IMR-90 (cell line): Measurements from ENCODE around the gene COL6A5. TPM values are rescaled to one million over a fixed set of nuclear protein-coding genes. Genes with fewer than 3 reads are reported as not detected.

Source experiments
- ATAC-seq: fragments of 200-7000 bp; cut with Tn5 transposase; 2 replicates; pipeline ENCODE4 v1.9.1; 2020; ENCODE audit warnings: low read depth, mild to moderate bottlenecking, moderate library complexity
- BruUV-seq: library from RNA; stranded (reverse); fragments of 400-500 nt; replicated peaks from 2 replicates; lab custom pipeline; 2021; lab: Mats Ljungman, UMichigan
- CTCF ChIA-PET: fragments of 300-600 bp; formaldehyde crosslinking; extraction: SDS; loops from one replicate; lab custom pipeline; 2021; ENCODE audit warnings: antibody characterized with exemption; lab: Yijun Ruan, JAX
- POLR2A ChIA-PET: fragments of 300-600 bp; sonication (Branson Sonifier 250); formaldehyde crosslinking; loops from one replicate; lab custom pipeline; 2022; ENCODE audit warnings: antibody characterized with exemption; ENCODE audit not compliant: unreplicated experiment; lab: Charles Lee
- DNase-seq: peaks from one replicate; pipeline ENCODE4 v3.0.0; 2013
- H2AFZ ChIP-seq: replicated peaks from 2 replicates; pipeline ENCODE3; 2013; ENCODE audit warnings: low read length, mild to moderate bottlenecking; ENCODE audit not compliant: poor library complexity
- H2AK5ac ChIP-seq: 2 replicates; pipeline ENCODE4 v1.6.1; 2013; ENCODE audit warnings: low read depth, low read length, inconsistent platforms
- H2AK9ac ChIP-seq: replicated peaks from 2 replicates; pipeline ENCODE3; 2013; ENCODE audit warnings: mild to moderate bottlenecking, low read depth, low read length, moderate library complexity; ENCODE audit not compliant: poor library complexity
- H2BK120ac ChIP-seq: 2 replicates; pipeline ENCODE4 v1.6.1; 2013; ENCODE audit warnings: low read depth, low read length, inconsistent platforms
- H2BK15ac ChIP-seq: 3 replicates; pipeline ENCODE4 v1.6.1; 2013; ENCODE audit warnings: low read depth, low read length, inconsistent platforms
- H2BK20ac ChIP-seq: 2 replicates; pipeline ENCODE4 v1.6.1; 2013; ENCODE audit warnings: low read depth, mild to moderate bottlenecking, inconsistent platforms, low read length, moderate library complexity
- H2BK5ac ChIP-seq: 2 replicates; pipeline ENCODE4 v1.6.1; 2013; ENCODE audit warnings: mild to moderate bottlenecking, low read depth, low read length, inconsistent platforms; ENCODE audit not compliant: poor library complexity, severe bottlenecking
- H3K14ac ChIP-seq: replicated peaks from 2 replicates; pipeline ENCODE4 v1.6.1; 2013; ENCODE audit warnings: low read depth, low read length, inconsistent platforms
- H3K18ac ChIP-seq: 2 replicates; pipeline ENCODE4 v1.6.1; 2013; ENCODE audit warnings: low read depth, low read length, control low read depth
- H3K23ac ChIP-seq: 2 replicates; pipeline ENCODE4 v1.6.1; 2013; ENCODE audit warnings: low read depth, low read length, inconsistent platforms
- H3K27ac ChIP-seq: 2 replicates; pipeline ENCODE4 v1.5.1; 2013; ENCODE audit warnings: mild to moderate bottlenecking, control low read depth, low read length; ENCODE audit not compliant: insufficient read depth
- H3K27me3 ChIP-seq: 2 replicates; pipeline ENCODE4 v1.6.1; 2013; ENCODE audit warnings: low read length; ENCODE audit not compliant: control insufficient read depth, insufficient read depth
- H3K36me3 ChIP-seq: 2 replicates; pipeline ENCODE4 v1.6.1; 2013; ENCODE audit warnings: low read length, mixed read lengths; ENCODE audit not compliant: control insufficient read depth, insufficient read depth
- H3K4ac ChIP-seq: 2 replicates; pipeline ENCODE4 v1.6.1; 2013; ENCODE audit warnings: low read depth, low read length, inconsistent platforms
- H3K4me1 ChIP-seq: 2 replicates; pipeline ENCODE4 v1.6.1; 2013; ENCODE audit warnings: low read length, mixed read lengths; ENCODE audit not compliant: control insufficient read depth, insufficient read depth
- H3K4me2 ChIP-seq: 2 replicates; pipeline ENCODE4 v1.6.1; 2013; ENCODE audit warnings: low read depth, mild to moderate bottlenecking, control low read depth, low read length, moderate library complexity
- H3K4me3 ChIP-seq: 2 replicates; pipeline ENCODE4 v1.5.1; 2013; ENCODE audit warnings: low read depth, mild to moderate bottlenecking, control low read depth, low read length, moderate library complexity; ENCODE audit not compliant: insufficient read depth
- H3K56ac ChIP-seq: 2 replicates; pipeline ENCODE4 v1.6.1; 2013; ENCODE audit warnings: low read length, inconsistent platforms; ENCODE audit not compliant: insufficient read depth; ENCODE audit errors: extremely low read depth
- H3K79me1 ChIP-seq, 2 experiments: 2 replicates each; pipeline ENCODE4 v1.6.1; 2013; ENCODE audit warnings: low read length in 2 of 2, inconsistent platforms in 1 of 2, low read depth in 1 of 2
- H3K9ac ChIP-seq: 2 replicates; pipeline ENCODE4 v1.6.1; 2013; ENCODE audit warnings: low read depth, low read length, control low read depth
- H3K9me1 ChIP-seq: 2 replicates; pipeline ENCODE4 v1.6.1; 2013; ENCODE audit warnings: low read length, inconsistent platforms; ENCODE audit not compliant: insufficient read depth
- H3K9me3 ChIP-seq: 2 replicates; pipeline ENCODE4 v1.6.1; 2013; ENCODE audit warnings: low read length; ENCODE audit not compliant: control insufficient read depth, insufficient read depth
- H4K20me1 ChIP-seq: 2 replicates; pipeline ENCODE4 v1.6.1; 2013; ENCODE audit warnings: low read length, inconsistent platforms; ENCODE audit not compliant: insufficient read depth
- H4K5ac ChIP-seq: 2 replicates; pipeline ENCODE4 v1.6.1; 2013; ENCODE audit warnings: mild to moderate bottlenecking, low read depth, low read length, control low read depth
- H4K8ac ChIP-seq, 2 experiments: 2 replicates each; pipeline ENCODE4 v1.6.1; 2013; ENCODE audit warnings: low read depth in 2 of 2, low read length in 2 of 2, control low read depth in 1 of 2, inconsistent platforms in 1 of 2
- H4K91ac ChIP-seq: 2 replicates; pipeline ENCODE4 v1.6.1; 2013; ENCODE audit warnings: low read depth, low read length, inconsistent platforms; ENCODE audit not compliant: insufficient read depth
- BHLHE40 ChIP-seq: fragments of 150-350 bp; IDR thresholded peaks from 2 replicates; pipeline ENCODE4 v1.6.1; 2016; ENCODE audit warnings: mild to moderate bottlenecking, low read depth, low read length
- CEBPB ChIP-seq: IDR thresholded peaks from 2 replicates; pipeline ENCODE4 v1.6.1; 2012; ENCODE audit warnings: low read depth, low read length, improper control_type of control experiment
- CHD1 ChIP-seq: IDR thresholded peaks from 2 replicates; pipeline ENCODE4 v1.6.1; 2012; ENCODE audit warnings: low read depth, low read length, improper control_type of control experiment
- CTCF ChIP-seq: conservative IDR thresholded peaks from 2 replicates; pipeline ENCODE4 v1.5.1; 2012; ENCODE audit warnings: mild to moderate bottlenecking, low read depth, low read length, improper control_type of control experiment
- ELK1 ChIP-seq: fragments of 150-350 bp; IDR thresholded peaks from 2 replicates; pipeline ENCODE4 v1.6.1; 2016; ENCODE audit warnings: low read depth, mild to moderate bottlenecking, low read length, moderate library complexity, borderline replicate concordance
- FOS ChIP-seq: fragments of 150-350 bp; IDR thresholded peaks from 2 replicates; pipeline ENCODE4 v1.6.1; 2016; ENCODE audit warnings: low read depth, low read length
- MAFK ChIP-seq: IDR thresholded peaks from 2 replicates; pipeline ENCODE4 v1.6.1; 2012; ENCODE audit warnings: low read depth, low read length, improper control_type of control experiment
- MAZ ChIP-seq: IDR thresholded peaks from 2 replicates; pipeline ENCODE4 v1.6.1; 2012; ENCODE audit warnings: low read depth, mild to moderate bottlenecking, low read length, improper control_type of control experiment, moderate library complexity, borderline replicate concordance
- MXI1 ChIP-seq: IDR thresholded peaks from 2 replicates; pipeline ENCODE4 v1.6.1; 2012; ENCODE audit warnings: low read depth, mild to moderate bottlenecking, low read length, moderate library complexity, borderline replicate concordance
- NFE2L2 ChIP-seq: fragments of 150-350 bp; IDR thresholded peaks from 2 replicates; pipeline ENCODE4 v1.6.1; 2016; ENCODE audit warnings: low read depth, mild to moderate bottlenecking, low read length
- POLR2A ChIP-seq: IDR thresholded peaks from 2 replicates; pipeline ENCODE4 v1.6.1; 2012; ENCODE audit warnings: mild to moderate bottlenecking, low read depth, low read length
- RAD21 ChIP-seq: IDR thresholded peaks from 2 replicates; pipeline ENCODE4 v1.6.1; 2012; ENCODE audit warnings: low read length, improper control_type of control experiment
- RCOR1 ChIP-seq: IDR thresholded peaks from 2 replicates; pipeline ENCODE4 v1.6.1; 2012; ENCODE audit warnings: mild to moderate bottlenecking, low read length, improper control_type of control experiment; ENCODE audit not compliant: insufficient replicate concordance
- RFX5 ChIP-seq: IDR thresholded peaks from 2 replicates; pipeline ENCODE4 v1.8.0; 2012; ENCODE audit warnings: low read depth, mild to moderate bottlenecking, low read length, moderate library complexity
- SMC3 ChIP-seq: fragments of 150-350 bp; IDR thresholded peaks from 2 replicates; pipeline ENCODE4 v1.6.1; 2016; ENCODE audit warnings: low read depth, mild to moderate bottlenecking, antibody characterized with exemption, low read length, moderate library complexity
- USF2 ChIP-seq: fragments of 150-350 bp; IDR thresholded peaks from 2 replicates; pipeline ENCODE4 v1.6.1; 2017; ENCODE audit warnings: mild to moderate bottlenecking, antibody characterized with exemption, low read length, low read depth
- WGBS, 2 experiments: methylation state at CpG; one replicate each; pipeline versions ENCODE4 v1.1.5 to v1.1.7; 2013; ENCODE audit warnings: missing lambda C conversion rate in 2 of 2; ENCODE audit not compliant: insufficient read length in 1 of 2; ENCODE audit errors: extremely low coverage in 2 of 2; 5-methylcytosine and 5-hydroxymethylcytosine counted together
- dilution Hi-C: fragments of 300-500 bp; cut with HindIII; formaldehyde crosslinking; loops from one replicate; pipeline ENCODE4 v1.14.3; 2018; ENCODE audit warnings: low sequenced_read_pairs; ENCODE audit not compliant: unreplicated experiment
- in situ Hi-C: fragments of 300-500 bp; cut with MboI; formaldehyde crosslinking; loops from 3 replicates; pipeline ENCODE4 v1.14.3; 2019; ENCODE audit warnings: low sequenced_read_pairs, inconsistent platforms, mixed read lengths
- intact Hi-C: fragments of 100-400 bp; cut with micrococcal nuclease; formaldehyde crosslinking; loops from 2 replicates; pipeline ENCODE4 v1.10.0; 2022
- polyA plus RNA-seq, 3 experiments: library from polyadenylated mRNA; depleted of rRNA; stranded (reverse); fragments of >200 nt; gene quantifications; 2 replicates each; pipeline ENCODE4 v1.2.3, GENCODE V29; 2012; ENCODE audit warnings: low replicate concordance in 1 of 3
- total RNA-seq: library from RNA; depleted of rRNA; stranded (reverse); fragments of >200 nt; gene quantifications from 2 replicates; pipeline ENCODE4 v1.2.3, GENCODE V29; 2012

Gene COL6A5
- total and polyA plus RNA-seq, 2 of the 4 experiments (the other 2 are of a cell fraction), result not detected

GRCh38 chr3:130379274-130379673, 33.8 kb downstream of the COL6A5 start:
- Histone ChIP-seq H3K56ac (no peak overlapping the region), H3K36me3 (no peaks in the 10 kb centered on the region), H3K9me1 (no peaks in the 10 kb centered on the region), H2AFZ (no peak overlapping the region), H3K9ac (no peak overlapping the region), H2BK120ac (no peak overlapping the region), H4K20me1 (no peaks in the 10 kb centered on the region), H2BK20ac (no peak overlapping the region), H3K14ac (no peak overlapping the region), H3K4me3 (no peak overlapping the region), H3K4me1 (no peaks in the 10 kb centered on the region), H4K8ac (no peak overlapping the region), H2AK5ac (no peak overlapping the region), H2BK5ac (no peak overlapping the region), H3K23ac (no peak overlapping the region), H2BK15ac (no peak overlapping the region), H3K4me2 (no peak overlapping the region), H4K5ac (no peak overlapping the region), H3K27ac (no peak overlapping the region), H3K18ac (no peak overlapping the region), H4K91ac (no peak overlapping the region), H3K9me3 (no peaks in the 10 kb centered on the region), H3K79me1 (no peaks in the 10 kb centered on the region), H3K27me3 (no peaks in the 10 kb centered on the region), H2AK9ac (no peak overlapping the region), H3K4ac (no peak overlapping the region)
- ATAC-seq (no peak), DNase-seq (no peak)
- ChIA-PET CTCF (interaction anchor here (0.6 kb wide), 1 partner anchor 41 kb away, joined by 5 read pairs; no protein-coding TSS in a partner anchor), POLR2A (no interaction called here)
- dilution Hi-C loops, result no loop called here
- intact Hi-C loops, result no loop called here
- BruUV-seq, result no TSS peak
- no CpG with 5 or more reads among the region's 6 CpGs for WGBS, 2 experiments
- in situ Hi-C loops, result no loop called here
- no peak for TF ChIP-seq BHLHE40
- no peak for TF ChIP-seq CEBPB
- no peak for TF ChIP-seq MAFK
- TF ChIP-seq MXI1, result no peak
- TF ChIP-seq USF2, result no peak
- no peak for TF ChIP-seq FOS
- no peak for TF ChIP-seq RCOR1
- TF ChIP-seq NFE2L2, result no peak
- TF ChIP-seq RFX5, result no peak
- no peak for TF ChIP-seq ELK1
- TF ChIP-seq SMC3, result no peak
- no peak for TF ChIP-seq POLR2A
- TF ChIP-seq CHD1, result no peak
- TF ChIP-seq MAZ, result no peak
- TF ChIP-seq CTCF, result no peak
- TF ChIP-seq RAD21, result no peak
